Astrocyte (in vitro differentiated cells and primary cell): ENCODE measurements around the gene PI16. TPM values are rescaled to one million over a fixed set of nuclear protein-coding genes. Genes with fewer than 3 reads are reported as not detected.

Experiments used
- DNase-seq: peaks from one replicate; pipeline ENCODE4 v3.0.0-alpha.2; 2010; ENCODE audit warnings: low read depth
- FAIRE-seq: peaks from 2 replicates; lab custom pipeline; 2011; peaks lifted over from hg19 to GRCh38; lab: Jason Lieb, UNC
- H2AFZ ChIP-seq: 2 replicates; pipeline ENCODE4 v1.6.0; 2012; ENCODE audit warnings: low read depth, low read length, inconsistent platforms
- H3K27ac ChIP-seq: 2 replicates; pipeline ENCODE4 v1.5.1; 2011; ENCODE audit warnings: low read depth, low read length, inconsistent platforms
- H3K27me3 ChIP-seq: 2 replicates; pipeline ENCODE4 v1.6.0; 2011; ENCODE audit warnings: low read length, inconsistent platforms; ENCODE audit not compliant: insufficient read depth
- H3K36me3 ChIP-seq: 2 replicates; pipeline ENCODE4 v1.5.1; 2011; ENCODE audit warnings: low read length, inconsistent platforms; ENCODE audit not compliant: insufficient read depth
- H3K4me1 ChIP-seq: 2 replicates; pipeline ENCODE4 v1.5.1; 2011; ENCODE audit warnings: low read length, inconsistent platforms; ENCODE audit not compliant: insufficient read depth
- H3K4me2 ChIP-seq: 2 replicates; pipeline ENCODE4 v1.6.0; 2012; ENCODE audit warnings: low read length, inconsistent platforms
- H3K4me3 ChIP-seq: 2 replicates; pipeline ENCODE4 v1.5.1; 2011; ENCODE audit warnings: low read depth, mild to moderate bottlenecking, low read length, inconsistent platforms; ENCODE audit not compliant: insufficient read depth
- H3K79me2 ChIP-seq: 2 replicates; pipeline ENCODE4 v1.6.0; 2012; ENCODE audit warnings: mild to moderate bottlenecking, low read length, inconsistent platforms; ENCODE audit not compliant: insufficient read depth
- H3K9ac ChIP-seq: 2 replicates; pipeline ENCODE4 v1.6.0; 2012; ENCODE audit warnings: mild to moderate bottlenecking, low read length, inconsistent platforms
- H3K9me3 ChIP-seq: 2 replicates; pipeline ENCODE4 v1.5.1; 2012; ENCODE audit warnings: low read depth, mild to moderate bottlenecking, low read length, inconsistent platforms; ENCODE audit not compliant: insufficient read depth
- H4K20me1 ChIP-seq: 2 replicates; pipeline ENCODE4 v1.6.0; 2012; ENCODE audit warnings: low read length, inconsistent platforms; ENCODE audit not compliant: insufficient read depth
- H3K27ac Mint-ChIP-seq: one replicate; pipeline ENCODE4 v1.8.0; 2021; ENCODE audit warnings: mild to moderate bottlenecking, mixed read lengths; ENCODE audit not compliant: unreplicated experiment
- H3K27me3 Mint-ChIP-seq: one replicate; pipeline ENCODE4 v1.8.0; 2021; ENCODE audit warnings: low read depth, mixed read lengths; ENCODE audit not compliant: unreplicated experiment
- H3K36me3 Mint-ChIP-seq: one replicate; pipeline ENCODE4 v1.8.0; 2021; ENCODE audit warnings: low read depth, mixed read lengths; ENCODE audit not compliant: unreplicated experiment
- H3K4me1 Mint-ChIP-seq: one replicate; pipeline ENCODE4 v1.8.0; 2021; ENCODE audit warnings: low read depth, mixed read lengths; ENCODE audit not compliant: unreplicated experiment
- H3K4me3 Mint-ChIP-seq: one replicate; pipeline ENCODE4 v1.8.0; 2021; ENCODE audit warnings: mild to moderate bottlenecking, moderate library complexity, mixed read lengths; ENCODE audit not compliant: unreplicated experiment
- H3K9me3 Mint-ChIP-seq: one replicate; pipeline ENCODE4 v1.8.0; 2021; ENCODE audit warnings: mild to moderate bottlenecking, mixed read lengths; ENCODE audit not compliant: unreplicated experiment
- EZH2 ChIP-seq: IDR thresholded peaks from 2 replicates; pipeline ENCODE4 v1.6.1; 2012; ENCODE audit warnings: mild to moderate bottlenecking, low read length, inconsistent platforms; ENCODE audit not compliant: insufficient read depth
- total RNA-seq: library from RNA; stranded (reverse); gene quantifications from 2 replicates; pipeline ENCODE4 v1.2.1, GENCODE V29; 2021
- TF ChIP-seq, protein P1 (sequence below): IDR thresholded peaks from 2 replicates; pipeline ENCODE4 v1.5.1; 2011; ENCODE audit warnings: low read depth, mild to moderate bottlenecking, inconsistent platforms, low read length, moderate library complexity; ENCODE audit not compliant: insufficient read depth

The PI16 gene
- total RNA-seq, 1 donor from 2014 or later = not detected

- no peak for FAIRE-seq
- no peak overlapping the region for H3K27ac ChIP-seq
- TF ChIP-seq, protein P1, sequence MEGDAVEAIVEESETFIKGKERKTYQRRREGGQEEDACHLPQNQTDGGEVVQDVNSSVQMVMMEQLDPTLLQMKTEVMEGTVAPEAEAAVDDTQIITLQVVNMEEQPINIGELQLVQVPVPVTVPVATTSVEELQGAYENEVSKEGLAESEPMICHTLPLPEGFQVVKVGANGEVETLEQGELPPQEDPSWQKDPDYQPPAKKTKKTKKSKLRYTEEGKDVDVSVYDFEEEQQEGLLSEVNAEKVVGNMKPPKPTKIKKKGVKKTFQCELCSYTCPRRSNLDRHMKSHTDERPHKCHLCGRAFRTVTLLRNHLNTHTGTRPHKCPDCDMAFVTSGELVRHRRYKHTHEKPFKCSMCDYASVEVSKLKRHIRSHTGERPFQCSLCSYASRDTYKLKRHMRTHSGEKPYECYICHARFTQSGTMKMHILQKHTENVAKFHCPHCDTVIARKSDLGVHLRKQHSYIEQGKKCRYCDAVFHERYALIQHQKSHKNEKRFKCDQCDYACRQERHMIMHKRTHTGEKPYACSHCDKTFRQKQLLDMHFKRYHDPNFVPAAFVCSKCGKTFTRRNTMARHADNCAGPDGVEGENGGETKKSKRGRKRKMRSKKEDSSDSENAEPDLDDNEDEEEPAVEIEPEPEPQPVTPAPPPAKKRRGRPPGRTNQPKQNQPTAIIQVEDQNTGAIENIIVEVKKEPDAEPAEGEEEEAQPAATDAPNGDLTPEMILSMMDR = no peak
- TF ChIP-seq EZH2 = no peak
- no peak overlapping the region for H3K9ac ChIP-seq
- peaks cover 6% of the 10 kb centered on the region for H3K4me1 ChIP-seq
- Mint-ChIP-seq H3K27me3 (peaks cover 4% of the 10 kb centered on the region), H3K4me1 (peaks cover 7% of the 10 kb centered on the region), H3K4me3 (no peak overlapping the region), H3K9me3 (no peaks in the 10 kb centered on the region), H3K27ac (no peak overlapping the region), H3K36me3 (peaks cover 4% of the 10 kb centered on the region)
- H3K4me2 ChIP-seq = no peak overlapping the region
- H4K20me1 ChIP-seq = no peaks in the 10 kb centered on the region
- H3K9me3 ChIP-seq = no peaks in the 10 kb centered on the region
- H3K36me3 ChIP-seq = no peaks in the 10 kb centered on the region
- no peak overlapping the region for H2AFZ ChIP-seq
- DNase-seq = peak; percentile 32
- no peaks in the 10 kb centered on the region for H3K79me2 ChIP-seq
- no peak overlapping the region for H3K4me3 ChIP-seq
- H3K27me3 ChIP-seq = no peaks in the 10 kb centered on the region
These were observed 9.9 kb upstream of the PI16 start for GRCh38 chr6:36944650-36945049.

DNA sequence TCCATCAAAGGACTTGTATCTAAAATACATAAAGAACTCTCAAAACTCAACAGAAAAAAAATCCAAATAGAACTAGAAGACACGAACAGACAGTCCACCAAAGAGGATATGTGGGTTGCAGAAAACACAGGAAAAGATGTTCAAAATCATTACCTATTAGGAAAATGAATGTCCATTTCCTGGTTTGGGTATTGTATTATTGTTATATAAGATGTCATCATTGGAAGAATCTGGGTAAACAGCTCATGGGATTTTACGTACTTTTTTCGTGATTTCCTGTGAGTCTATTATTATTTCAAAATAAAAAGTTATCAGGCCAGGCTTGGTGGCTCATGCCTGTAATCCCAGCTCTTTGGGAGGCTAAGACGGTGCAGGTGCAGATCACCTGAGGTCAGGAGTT is 9.2 kb upstream of the PI16 start:
- Mint-ChIP-seq H3K36me3 (peaks cover 3% of the 10 kb centered on the region), H3K27ac (no peak overlapping the region), H3K4me3 (no peak overlapping the region), H3K4me1 (peaks cover 9% of the 10 kb centered on the region), H3K27me3 (peaks cover 2% of the 10 kb centered on the region), H3K9me3 (no peaks in the 10 kb centered on the region)
- no peaks in the 10 kb centered on the region for H3K27me3 ChIP-seq
- DNase-seq (no peak), FAIRE-seq (no peak)
- H3K9ac ChIP-seq = no peak overlapping the region
- H3K4me1 ChIP-seq = peaks cover 11% of the 10 kb centered on the region
- H3K4me2 ChIP-seq = no peak overlapping the region
- no peak overlapping the region for H2AFZ ChIP-seq
- no peaks in the 10 kb centered on the region for H3K9me3 ChIP-seq
- H3K27ac ChIP-seq = no peak overlapping the region
- no peak overlapping the region for H3K4me3 ChIP-seq
- H3K36me3 ChIP-seq = no peaks in the 10 kb centered on the region
- H3K79me2 ChIP-seq = no peaks in the 10 kb centered on the region
- no peak for TF ChIP-seq EZH2
- TF ChIP-seq, protein P1 = no peak
- no peaks in the 10 kb centered on the region for H4K20me1 ChIP-seq

- no peak for FAIRE-seq
These were observed 8.0 kb upstream of the PI16 start for GRCh38 chr6:36946526-36946925.

More at GRCh38 chr6:36946526-36946925, 8.0 kb upstream of the PI16 start:
- no peak for DNase-seq
- no peak overlapping the region for H3K27ac ChIP-seq
- Mint-ChIP-seq H3K4me3 (no peak overlapping the region), H3K27ac (no peak overlapping the region), H3K4me1 (peaks cover 9% of the 10 kb centered on the region), H3K27me3 (peaks cover 2% of the 10 kb centered on the region), H3K36me3 (peaks cover 2% of the 10 kb centered on the region), H3K9me3 (no peaks in the 10 kb centered on the region)
- H2AFZ ChIP-seq = no peak overlapping the region
- H3K9ac ChIP-seq = no peak overlapping the region
- no peaks in the 10 kb centered on the region for H3K36me3 ChIP-seq
- H3K9me3 ChIP-seq = no peaks in the 10 kb centered on the region
- TF ChIP-seq EZH2 = no peak
- TF ChIP-seq, protein P1 = no peak
- H4K20me1 ChIP-seq = no peaks in the 10 kb centered on the region
- peaks cover 11% of the 10 kb centered on the region for H3K4me1 ChIP-seq
- no peak overlapping the region for H3K4me2 ChIP-seq
- H3K79me2 ChIP-seq = no peaks in the 10 kb centered on the region
- H3K27me3 ChIP-seq = no peaks in the 10 kb centered on the region
- no peak overlapping the region for H3K4me3 ChIP-seq
